ENCODE data around the gene MAP7D3.

MAP7D3 gene

DNA sequence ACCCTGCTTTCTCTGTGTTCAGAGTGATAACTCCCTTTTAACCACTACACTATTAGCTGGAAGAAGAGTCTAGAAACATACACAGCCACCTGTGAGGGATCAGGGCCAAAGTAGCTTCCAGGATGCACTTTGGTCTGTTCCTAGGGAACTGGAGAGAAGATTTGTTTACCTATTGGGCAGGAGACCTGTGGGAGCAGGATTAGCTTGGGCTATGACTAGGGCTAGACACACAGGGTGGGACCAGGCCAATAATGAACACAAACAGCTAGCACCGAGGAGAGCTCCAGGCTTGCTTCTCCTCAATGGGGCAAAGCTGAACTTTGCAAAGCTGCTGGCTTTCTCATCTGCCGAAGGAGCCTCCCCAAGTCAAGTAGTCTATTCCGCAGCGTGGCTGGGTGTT lies 24.4 kb upstream of the MAP7D3 start:
- CTCF ChIA-PET: no interaction called here
- no peaks in the 10 kb centered on the region for H3K36me3 ChIP-seq (ENCODE audit: control insufficient read depth in 2 of 2, insufficient read depth in 1 of 2, low read length in 2 of 2)
- POLR2A ChIA-PET: interaction anchor here (0.5 kb wide), 1 partner anchor 220 kb away, joined by 6 read pairs; no protein-coding TSS in a partner anchor

DNA sequence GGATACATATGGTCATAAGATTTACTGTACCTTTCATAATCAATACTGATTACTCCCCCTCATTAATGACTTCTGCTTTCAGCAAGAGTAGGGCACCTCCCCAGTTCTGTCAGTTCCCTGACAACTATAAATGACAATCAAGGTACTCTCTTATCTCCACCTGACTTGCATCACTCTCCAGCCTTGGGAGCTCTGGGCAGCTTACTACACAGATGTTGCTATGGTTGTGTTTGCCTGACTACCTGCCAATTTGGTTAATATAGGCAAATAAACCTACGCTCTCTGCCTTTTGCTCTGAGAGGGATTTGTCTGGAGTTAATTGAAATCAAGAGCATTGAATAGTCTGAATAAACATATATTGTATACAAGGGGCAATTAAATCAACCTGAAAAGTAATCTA lies 22.8 kb upstream of the MAP7D3 start:
- TF ChIP-seq ZNF521 (tag by site-specific recombination; IDR thresholded peaks at IDR 0.05): no peak
- TF ChIP-seq, protein P1, sequence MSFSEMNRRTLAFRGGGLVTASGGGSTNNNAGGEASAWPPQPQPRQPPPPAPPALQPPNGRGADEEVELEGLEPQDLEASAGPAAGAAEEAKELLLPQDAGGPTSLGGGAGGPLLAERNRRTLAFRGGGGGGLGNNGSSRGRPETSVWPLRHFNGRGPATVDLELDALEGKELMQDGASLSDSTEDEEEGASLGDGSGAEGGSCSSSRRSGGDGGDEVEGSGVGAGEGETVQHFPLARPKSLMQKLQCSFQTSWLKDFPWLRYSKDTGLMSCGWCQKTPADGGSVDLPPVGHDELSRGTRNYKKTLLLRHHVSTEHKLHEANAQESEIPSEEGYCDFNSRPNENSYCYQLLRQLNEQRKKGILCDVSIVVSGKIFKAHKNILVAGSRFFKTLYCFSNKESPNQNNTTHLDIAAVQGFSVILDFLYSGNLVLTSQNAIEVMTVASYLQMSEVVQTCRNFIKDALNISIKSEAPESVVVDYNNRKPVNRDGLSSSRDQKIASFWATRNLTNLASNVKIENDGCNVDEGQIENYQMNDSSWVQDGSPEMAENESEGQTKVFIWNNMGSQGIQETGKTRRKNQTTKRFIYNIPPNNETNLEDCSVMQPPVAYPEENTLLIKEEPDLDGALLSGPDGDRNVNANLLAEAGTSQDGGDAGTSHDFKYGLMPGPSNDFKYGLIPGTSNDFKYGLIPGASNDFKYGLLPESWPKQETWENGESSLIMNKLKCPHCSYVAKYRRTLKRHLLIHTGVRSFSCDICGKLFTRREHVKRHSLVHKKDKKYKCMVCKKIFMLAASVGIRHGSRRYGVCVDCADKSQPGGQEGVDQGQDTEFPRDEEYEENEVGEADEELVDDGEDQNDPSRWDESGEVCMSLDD (tag by site-specific recombination; IDR thresholded peaks at IDR 0.05): no peak
- Histone ChIP-seq H3K27ac (ENCODE audit: extremely low read depth, low read depth, low read length) (no peak overlapping the region), H3K4me1 (ENCODE audit: control insufficient read depth, insufficient read depth, low read length) (no peaks in the 10 kb centered on the region), H3K9me3 (ENCODE audit: control insufficient read depth, insufficient read depth, low read depth, low read length) (no peaks in the 10 kb centered on the region), H3K4me3 (ENCODE audit: low read depth, low read length) (no peak overlapping the region), H3K36me3 (ENCODE audit: control insufficient read depth in 2 of 2, insufficient read depth in 1 of 2, low read length in 2 of 2) (no peaks in the 10 kb centered on the region)
- ChIA-PET CTCF (interaction anchor here (1.2 kb wide), 1 partner anchor 111 kb away, joined by 3 read pairs; no protein-coding TSS in a partner anchor), POLR2A (no interaction called here)

More for the DNA sequence above, 24.4 kb upstream of the MAP7D3 start:
- H3K27ac ChIP-seq (ENCODE audit: extremely low read depth, low read depth, low read length): no peak overlapping the region
- TF ChIP-seq, protein P2, sequence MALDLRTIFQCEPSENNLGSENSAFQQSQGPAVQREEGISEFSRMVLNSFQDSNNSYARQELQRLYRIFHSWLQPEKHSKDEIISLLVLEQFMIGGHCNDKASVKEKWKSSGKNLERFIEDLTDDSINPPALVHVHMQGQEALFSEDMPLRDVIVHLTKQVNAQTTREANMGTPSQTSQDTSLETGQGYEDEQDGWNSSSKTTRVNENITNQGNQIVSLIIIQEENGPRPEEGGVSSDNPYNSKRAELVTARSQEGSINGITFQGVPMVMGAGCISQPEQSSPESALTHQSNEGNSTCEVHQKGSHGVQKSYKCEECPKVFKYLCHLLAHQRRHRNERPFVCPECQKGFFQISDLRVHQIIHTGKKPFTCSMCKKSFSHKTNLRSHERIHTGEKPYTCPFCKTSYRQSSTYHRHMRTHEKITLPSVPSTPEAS (tag by site-specific recombination; IDR thresholded peaks at IDR 0.05): no peak
- TF ChIP-seq, protein P3, sequence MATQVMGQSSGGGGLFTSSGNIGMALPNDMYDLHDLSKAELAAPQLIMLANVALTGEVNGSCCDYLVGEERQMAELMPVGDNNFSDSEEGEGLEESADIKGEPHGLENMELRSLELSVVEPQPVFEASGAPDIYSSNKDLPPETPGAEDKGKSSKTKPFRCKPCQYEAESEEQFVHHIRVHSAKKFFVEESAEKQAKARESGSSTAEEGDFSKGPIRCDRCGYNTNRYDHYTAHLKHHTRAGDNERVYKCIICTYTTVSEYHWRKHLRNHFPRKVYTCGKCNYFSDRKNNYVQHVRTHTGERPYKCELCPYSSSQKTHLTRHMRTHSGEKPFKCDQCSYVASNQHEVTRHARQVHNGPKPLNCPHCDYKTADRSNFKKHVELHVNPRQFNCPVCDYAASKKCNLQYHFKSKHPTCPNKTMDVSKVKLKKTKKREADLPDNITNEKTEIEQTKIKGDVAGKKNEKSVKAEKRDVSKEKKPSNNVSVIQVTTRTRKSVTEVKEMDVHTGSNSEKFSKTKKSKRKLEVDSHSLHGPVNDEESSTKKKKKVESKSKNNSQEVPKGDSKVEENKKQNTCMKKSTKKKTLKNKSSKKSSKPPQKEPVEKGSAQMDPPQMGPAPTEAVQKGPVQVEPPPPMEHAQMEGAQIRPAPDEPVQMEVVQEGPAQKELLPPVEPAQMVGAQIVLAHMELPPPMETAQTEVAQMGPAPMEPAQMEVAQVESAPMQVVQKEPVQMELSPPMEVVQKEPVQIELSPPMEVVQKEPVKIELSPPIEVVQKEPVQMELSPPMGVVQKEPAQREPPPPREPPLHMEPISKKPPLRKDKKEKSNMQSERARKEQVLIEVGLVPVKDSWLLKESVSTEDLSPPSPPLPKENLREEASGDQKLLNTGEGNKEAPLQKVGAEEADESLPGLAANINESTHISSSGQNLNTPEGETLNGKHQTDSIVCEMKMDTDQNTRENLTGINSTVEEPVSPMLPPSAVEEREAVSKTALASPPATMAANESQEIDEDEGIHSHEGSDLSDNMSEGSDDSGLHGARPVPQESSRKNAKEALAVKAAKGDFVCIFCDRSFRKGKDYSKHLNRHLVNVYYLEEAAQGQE (tag by site-specific recombination; IDR thresholded peaks at IDR 0.05): peak; percentile 56; the same call in 1 of the 2 replicates
- H3K9me3 ChIP-seq (ENCODE audit: control insufficient read depth, insufficient read depth, low read depth, low read length): no peaks in the 10 kb centered on the region
- no peaks in the 10 kb centered on the region for H3K4me1 ChIP-seq (ENCODE audit: control insufficient read depth, insufficient read depth, low read length)
- no peak overlapping the region for H3K4me3 ChIP-seq (ENCODE audit: low read depth, low read length)

DNA sequence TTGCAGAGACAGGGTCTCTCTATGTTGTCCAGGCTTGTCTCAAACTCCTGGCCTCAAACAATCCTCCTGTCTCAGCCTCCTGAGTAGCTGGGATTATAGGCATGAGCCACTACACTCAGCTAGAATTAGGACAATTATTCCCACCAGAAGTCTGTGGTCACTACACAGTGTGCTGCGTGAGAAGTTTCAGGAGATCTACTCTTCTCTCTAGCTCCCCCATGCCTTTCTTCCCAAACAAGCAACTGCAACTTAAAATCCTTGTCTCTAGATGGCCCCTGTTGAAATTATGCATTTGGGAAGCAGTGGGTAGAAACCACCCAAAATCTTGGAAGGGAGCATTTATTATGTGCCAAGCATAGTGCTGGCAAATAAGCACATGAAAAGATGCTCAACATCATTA lies 21.1 kb upstream of the MAP7D3 start:
- TF ChIP-seq ZNF324 (tag by site-specific recombination; IDR thresholded peaks at IDR 0.05) (no peak), ZFP69B (tag by site-specific recombination; IDR thresholded peaks at IDR 0.05) (no peak)
- TF ChIP-seq, protein P4, sequence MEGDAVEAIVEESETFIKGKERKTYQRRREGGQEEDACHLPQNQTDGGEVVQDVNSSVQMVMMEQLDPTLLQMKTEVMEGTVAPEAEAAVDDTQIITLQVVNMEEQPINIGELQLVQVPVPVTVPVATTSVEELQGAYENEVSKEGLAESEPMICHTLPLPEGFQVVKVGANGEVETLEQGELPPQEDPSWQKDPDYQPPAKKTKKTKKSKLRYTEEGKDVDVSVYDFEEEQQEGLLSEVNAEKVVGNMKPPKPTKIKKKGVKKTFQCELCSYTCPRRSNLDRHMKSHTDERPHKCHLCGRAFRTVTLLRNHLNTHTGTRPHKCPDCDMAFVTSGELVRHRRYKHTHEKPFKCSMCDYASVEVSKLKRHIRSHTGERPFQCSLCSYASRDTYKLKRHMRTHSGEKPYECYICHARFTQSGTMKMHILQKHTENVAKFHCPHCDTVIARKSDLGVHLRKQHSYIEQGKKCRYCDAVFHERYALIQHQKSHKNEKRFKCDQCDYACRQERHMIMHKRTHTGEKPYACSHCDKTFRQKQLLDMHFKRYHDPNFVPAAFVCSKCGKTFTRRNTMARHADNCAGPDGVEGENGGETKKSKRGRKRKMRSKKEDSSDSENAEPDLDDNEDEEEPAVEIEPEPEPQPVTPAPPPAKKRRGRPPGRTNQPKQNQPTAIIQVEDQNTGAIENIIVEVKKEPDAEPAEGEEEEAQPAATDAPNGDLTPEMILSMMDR (tag by site-specific recombination; IDR thresholded peaks at IDR 0.05): peak; percentile 32; the same call in 1 of the 2 replicates
- Histone ChIP-seq H3K36me3 (ENCODE audit: control insufficient read depth in 2 of 2, insufficient read depth in 1 of 2, low read length in 2 of 2) (no peaks in the 10 kb centered on the region), H3K4me1 (ENCODE audit: control insufficient read depth, insufficient read depth, low read length) (no peaks in the 10 kb centered on the region), H3K9me3 (ENCODE audit: control insufficient read depth, insufficient read depth, low read depth, low read length) (no peaks in the 10 kb centered on the region), H3K4me3 (ENCODE audit: low read depth, low read length) (no peak overlapping the region), H3K27ac (ENCODE audit: extremely low read depth, low read depth, low read length) (no peak overlapping the region)
- ChIA-PET POLR2A (no interaction called here), CTCF (interaction anchor here (0.6 to 1.6 kb wide), 10 partner anchors 11 to 448 kb away, joined by 3 to 5 read pairs (median 3); no protein-coding TSS in a partner anchor)

DNA sequence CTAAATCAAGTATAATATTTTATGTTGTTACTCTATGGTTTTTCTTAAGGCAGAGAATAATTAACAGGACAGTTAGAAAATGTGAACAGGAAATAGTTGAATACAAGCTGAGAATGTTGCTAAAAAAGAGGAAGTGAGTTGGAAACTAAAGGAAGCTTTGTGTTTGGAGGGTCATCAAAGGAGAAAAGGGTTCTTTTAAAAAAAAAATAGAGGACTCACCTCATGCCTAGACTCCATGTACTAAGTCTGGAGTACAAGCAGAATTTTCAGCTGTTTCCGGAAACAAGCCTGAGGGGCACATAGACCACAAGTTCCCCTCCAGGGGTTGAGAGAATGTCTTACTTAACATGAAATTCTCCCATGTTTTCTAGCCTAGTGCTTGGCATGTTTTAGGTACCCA lies 20.1 kb upstream of the MAP7D3 start:
- no peaks in the 10 kb centered on the region for H3K36me3 ChIP-seq (ENCODE audit: control insufficient read depth in 2 of 2, insufficient read depth in 1 of 2, low read length in 2 of 2)
- POLR2A ChIA-PET: no interaction called here
- CTCF ChIA-PET: interaction anchor here (0.6 to 1.6 kb wide), 11 partner anchors 10 to 1892 kb away, joined by 3 to 7 read pairs (median 4); no protein-coding TSS in a partner anchor
- H3K27ac ChIP-seq (ENCODE audit: extremely low read depth, low read depth, low read length): no peak overlapping the region
- no peaks in the 10 kb centered on the region for H3K9me3 ChIP-seq (ENCODE audit: control insufficient read depth, insufficient read depth, low read depth, low read length)
- 0 out of 2 replicates have a peak, but pooled peaks cover 3% of the 10 kb centered on the region for H3K4me1 ChIP-seq (ENCODE audit: control insufficient read depth, insufficient read depth, low read length)
- H3K4me3 ChIP-seq (ENCODE audit: low read depth, low read length): no peak overlapping the region
- TF ChIP-seq ZNF292 (tag by site-specific recombination; IDR thresholded peaks at IDR 0.05; ENCODE audit: borderline replicate concordance, low read depth): no peak
- TF ChIP-seq GFI1B (tag by site-specific recombination; IDR thresholded peaks at IDR 0.05): no peak
- TF ChIP-seq ZBTB7A (tag by site-specific recombination; IDR thresholded peaks at IDR 0.05; ENCODE audit: low read depth): no peak
- TF ChIP-seq, protein P5, sequence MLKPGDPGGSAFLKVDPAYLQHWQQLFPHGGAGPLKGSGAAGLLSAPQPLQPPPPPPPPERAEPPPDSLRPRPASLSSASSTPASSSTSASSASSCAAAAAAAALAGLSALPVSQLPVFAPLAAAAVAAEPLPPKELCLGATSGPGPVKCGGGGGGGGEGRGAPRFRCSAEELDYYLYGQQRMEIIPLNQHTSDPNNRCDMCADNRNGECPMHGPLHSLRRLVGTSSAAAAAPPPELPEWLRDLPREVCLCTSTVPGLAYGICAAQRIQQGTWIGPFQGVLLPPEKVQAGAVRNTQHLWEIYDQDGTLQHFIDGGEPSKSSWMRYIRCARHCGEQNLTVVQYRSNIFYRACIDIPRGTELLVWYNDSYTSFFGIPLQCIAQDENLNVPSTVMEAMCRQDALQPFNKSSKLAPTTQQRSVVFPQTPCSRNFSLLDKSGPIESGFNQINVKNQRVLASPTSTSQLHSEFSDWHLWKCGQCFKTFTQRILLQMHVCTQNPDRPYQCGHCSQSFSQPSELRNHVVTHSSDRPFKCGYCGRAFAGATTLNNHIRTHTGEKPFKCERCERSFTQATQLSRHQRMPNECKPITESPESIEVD (tag by site-specific recombination; IDR thresholded peaks at IDR 0.05): no peak
- no peak for TF ChIP-seq ZXDB (tag by site-specific recombination; IDR thresholded peaks at IDR 0.05)
- TF ChIP-seq HOXA7 (CRISPR knock-in tag; IDR thresholded peaks at IDR 0.05; ENCODE audit: borderline replicate concordance): no peak
- TF ChIP-seq, protein P4 (tag by site-specific recombination; IDR thresholded peaks at IDR 0.05): no peak

Measured in HEK293 (cell line).